Prostate gland (tissue), 2 donors: Measurements from ENCODE around the gene TRMT2A.

ENCODE experiments used
- CTCF ChIP-seq, 4 experiments: fragments of 200-600 bp in 2 of 4; fragments of 450-650 bp in 2 of 4; sonication (generic) in 2 of 4; IDR thresholded peaks; 1 replicate in 3 of 4; 2 replicates in 1 of 4; pipeline ENCODE4 v1.5.1; 2016 to 2019; ENCODE audit warnings: antibody characterized with exemption in 4 of 4, mild to moderate bottlenecking in 2 of 4, moderate library complexity in 2 of 4
- POLR2A ChIP-seq: fragments of 450-650 bp; IDR thresholded peaks from one replicate; pipeline ENCODE4 v1.6.1; 2016; ENCODE audit warnings: antibody characterized with exemption, mild to moderate bottlenecking

GRCh38 chr22:20155330-20156041 is 38.5 kb upstream of the TRMT2A start:
- TF ChIP-seq CTCF (IDR thresholded peaks at IDR 0.05) (no peak), POLR2A (no peak)
